ENCODE data around the gene ARMC3. TPM values are rescaled to one million over a fixed set of nuclear protein-coding genes. Genes with fewer than 3 reads are reported as not detected.
"Not testable (repeated sequence)": the region's sequence is repeated elsewhere in the genome, so short reads cannot be mapped to it uniquely, and the experiment has no call there.

ARMC3 gene
- total RNA-seq, 1 donor from 2014 or later: not detected

DNA sequence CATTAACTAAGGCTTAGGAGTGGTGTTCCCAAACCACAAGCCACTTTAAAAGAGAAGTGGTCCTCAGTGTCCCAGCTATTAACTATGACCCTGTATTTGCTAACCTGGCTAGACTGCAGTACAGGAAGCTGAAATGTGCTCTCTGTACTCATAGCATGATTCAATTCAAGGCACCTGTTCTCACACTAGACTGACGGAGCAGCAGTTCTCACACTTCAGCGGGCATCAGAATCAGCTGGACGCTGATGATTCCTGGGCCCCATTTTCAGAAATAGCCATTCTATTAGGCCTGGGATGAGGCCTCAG is 143.0 kb downstream of the ARMC3 start:
- no peak for DNase-seq (ENCODE audit: low spot score)

DNA sequence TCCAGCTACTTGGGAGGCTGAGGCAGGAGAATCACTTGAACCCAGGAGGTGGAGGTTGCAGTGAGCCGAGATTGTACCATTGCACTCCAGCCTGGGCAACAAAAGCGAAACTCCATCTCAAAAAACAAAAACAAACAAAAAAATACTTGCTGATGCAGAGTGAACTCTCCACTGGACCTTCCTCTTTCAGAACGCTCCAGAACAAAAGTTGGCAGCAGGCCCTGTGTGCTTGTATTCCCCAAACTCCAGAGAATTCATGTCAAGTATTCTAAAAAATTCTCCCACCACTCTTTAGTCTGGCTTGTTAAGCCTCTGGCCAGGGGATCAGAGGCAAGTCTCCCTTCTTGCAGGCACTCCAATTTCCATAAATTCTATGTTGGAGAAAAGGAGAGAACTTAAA is 144.7 kb downstream of the ARMC3 start:
- DNase-seq (ENCODE audit: low spot score): not testable (repeated sequence)

DNA sequence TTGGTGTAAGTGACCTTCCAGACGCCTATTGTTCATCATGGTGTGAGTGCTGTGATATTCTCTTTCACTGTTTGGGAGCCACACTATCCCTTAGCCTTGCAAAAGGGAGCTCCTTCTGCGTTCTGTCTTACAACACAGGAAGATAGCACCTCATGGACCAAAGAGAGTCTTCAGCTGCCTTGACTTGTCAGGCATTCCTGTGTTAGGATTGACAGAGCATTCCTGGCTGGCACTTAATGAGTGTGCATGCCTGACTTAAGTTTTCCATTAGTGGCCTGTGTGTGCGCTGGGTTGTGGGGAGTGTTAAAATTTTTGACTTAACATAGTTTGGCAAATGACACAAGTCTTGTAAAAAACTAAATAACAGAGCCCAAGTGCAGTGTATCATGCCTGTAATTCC is 145.7 kb downstream of the ARMC3 start:
- no peak for DNase-seq (ENCODE audit: low spot score)

- no peak for DNase-seq (ENCODE audit: low spot score)
Observed at GRCh38 chr10:23075672-23076071, 147.8 kb downstream of the ARMC3 start.

DNA sequence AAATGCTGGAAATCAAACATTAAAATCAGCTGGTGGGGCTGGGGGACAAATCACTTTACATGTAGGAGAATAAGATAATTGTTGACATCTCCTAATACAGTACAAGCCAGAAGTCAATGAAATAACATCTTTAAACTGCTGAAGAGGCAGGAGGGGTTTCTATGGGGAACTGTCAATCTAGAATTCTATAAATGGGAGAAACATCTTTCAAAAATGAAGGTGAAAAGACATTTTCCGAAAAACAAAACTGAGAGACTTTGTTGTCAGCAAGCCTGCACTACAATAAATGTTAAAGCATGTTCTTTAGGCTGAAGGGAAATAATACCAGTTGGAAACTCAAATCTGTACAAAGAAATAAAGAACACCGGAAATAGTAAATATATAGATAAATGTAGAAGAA is 150.3 kb downstream of the ARMC3 start:
- DNase-seq (ENCODE audit: low spot score): no peak

- DNase-seq (ENCODE audit: low spot score): no peak
Observed at GRCh38 chr10:23079700-23080099, 151.8 kb downstream of the ARMC3 start.

DNA sequence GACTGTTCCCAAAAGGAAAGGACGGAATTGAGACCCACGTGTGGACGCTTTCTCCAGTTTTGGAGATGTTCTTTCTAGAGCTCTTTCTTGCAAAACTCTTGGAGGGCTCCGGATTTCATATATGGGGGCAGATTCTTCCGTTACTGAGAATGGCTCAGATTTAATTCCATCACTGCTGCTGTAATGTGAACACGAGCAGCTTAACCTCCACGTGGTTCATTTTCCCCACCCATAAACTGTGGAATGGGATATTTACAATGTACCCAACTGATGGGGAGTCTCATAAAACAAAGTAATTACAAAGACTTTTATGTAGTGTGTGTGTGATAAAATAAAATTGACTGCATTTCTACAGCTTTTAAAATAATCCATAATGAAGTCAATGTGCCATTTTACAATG is 152.4 kb downstream of the ARMC3 start:
- DNase-seq (ENCODE audit: low spot score): no peak

- DNase-seq (ENCODE audit: low spot score): no peak
Observed at GRCh38 chr10:23081221-23081750, 153.4 kb downstream of the ARMC3 start.

GRCh38 chr10:23081891-23082290 is 154.0 kb downstream of the ARMC3 start:
- no peak for DNase-seq (ENCODE audit: low spot score)

Other genes with a start within 250 kb of the ARMC3 start
- gene PIP4K2A, start 213.5 kb upstream of the ARMC3 start, total RNA-seq: 49.6 TPM
- 39.1 TPM for gene MSRB2, start 167.5 kb downstream of the ARMC3 start, total RNA-seq